Germinal center (tissue), 1 donor: ENCODE data around the gene DERL3.

Experiments used
- DNase-seq: peaks from one replicate; pipeline ENCODE4 v3.0.0; 2012; ENCODE audit warnings: mixed read lengths, low spot score

The DERL3 gene

DNA sequence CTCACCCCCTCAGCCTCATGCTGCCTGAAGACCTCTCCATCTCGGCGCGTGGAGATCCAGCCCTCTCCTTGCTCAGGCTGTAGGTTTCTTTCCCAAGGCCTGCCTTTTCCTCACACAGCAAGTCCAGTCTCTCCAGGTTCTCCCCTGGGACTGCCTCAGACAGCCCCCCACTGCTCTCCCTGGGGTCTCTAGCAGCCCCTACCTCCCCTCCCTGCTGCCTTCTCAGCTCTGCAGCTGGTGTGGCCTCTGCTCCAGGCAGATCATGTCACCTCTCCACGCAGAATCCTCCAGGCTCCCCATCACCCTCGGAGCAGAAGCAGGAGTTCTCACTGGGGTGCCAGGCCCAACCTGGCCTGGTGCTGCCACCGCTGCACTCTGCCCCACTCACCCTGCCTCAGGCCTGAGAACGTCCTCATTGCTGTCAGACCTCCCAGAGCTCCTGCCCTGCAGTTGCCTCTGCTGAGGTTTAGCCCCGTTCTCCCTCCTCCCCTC lies 36.9 kb downstream of the DERL3 start:
- DNase-seq = no peak

- DNase-seq = peak; percentile 40
These were observed 37.5 kb downstream of the DERL3 start for GRCh38 chr22:23801238-23801821.

- peak; percentile 77 for DNase-seq
These were observed 38.2 kb downstream of the DERL3 start for GRCh38 chr22:23800297-23801237.

DNA sequence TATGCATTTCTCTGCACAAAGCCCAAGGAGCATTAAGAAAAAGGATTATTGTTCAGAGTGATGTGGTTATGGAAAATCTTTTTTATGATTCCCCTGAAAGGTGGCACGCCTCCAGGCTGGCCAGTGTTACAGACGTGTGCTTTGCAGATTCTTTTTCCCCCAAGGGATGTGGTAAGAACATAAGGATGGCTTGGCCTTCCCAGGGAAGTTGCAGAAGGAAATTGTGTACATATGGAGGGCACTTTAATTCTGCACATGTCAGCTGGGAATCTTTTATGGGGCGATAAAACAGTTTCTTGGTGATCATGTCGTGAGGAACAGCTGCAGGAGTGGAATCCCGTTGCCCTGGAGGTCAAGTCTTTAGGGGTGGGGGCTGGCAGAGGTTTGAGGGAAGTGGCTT lies 42.3 kb downstream of the DERL3 start:
- no peak for DNase-seq

GRCh38 chr22:23793326-23793725 lies 45.5 kb downstream of the DERL3 start:
- no peak for DNase-seq

- no peak for DNase-seq
These were observed 46.8 kb downstream of the DERL3 start for GRCh38 chr22:23791738-23792645.

GRCh38 chr22:23790819-23791737 lies 47.7 kb downstream of the DERL3 start:
- DNase-seq = no peak

DNA sequence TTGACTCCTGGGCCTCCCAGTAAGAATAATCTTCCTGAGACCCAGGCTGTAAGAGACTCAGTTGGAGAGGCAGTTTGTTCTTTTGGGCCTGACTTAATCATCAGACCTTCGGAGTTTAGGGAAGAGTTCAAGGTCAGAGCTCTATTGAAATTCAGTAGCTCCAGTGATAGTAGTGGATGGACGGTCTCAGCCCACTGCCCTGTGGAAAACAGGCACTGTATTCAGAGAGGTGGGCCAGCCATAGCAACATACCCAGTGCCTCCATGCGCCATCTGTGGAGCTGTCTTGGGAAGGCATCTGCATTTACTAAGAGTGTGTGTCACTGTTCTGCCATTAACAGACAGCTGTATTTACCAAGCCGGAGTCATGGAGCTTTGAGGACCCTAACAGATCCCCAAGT lies 49.2 kb downstream of the DERL3 start:
- no peak for DNase-seq

DNA sequence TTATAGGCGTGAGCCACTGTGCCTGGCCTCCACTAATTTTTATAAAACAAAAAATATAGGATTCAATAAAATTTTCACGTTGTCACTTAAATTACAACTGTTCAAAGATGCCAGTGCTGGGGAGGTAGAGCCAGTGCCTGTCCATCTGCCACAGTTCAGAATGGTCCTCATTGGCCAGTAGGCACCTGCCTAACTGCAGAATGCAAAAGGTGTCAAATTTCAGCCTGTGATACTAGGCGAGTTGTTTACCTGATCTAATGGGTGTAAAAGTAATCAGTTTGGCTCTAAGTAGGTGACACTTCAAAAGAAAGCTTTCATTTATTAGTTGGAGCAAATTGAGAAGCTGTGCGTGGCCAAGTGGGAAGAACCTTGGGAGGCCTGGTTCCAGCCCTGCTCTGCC lies 49.7 kb downstream of the DERL3 start:
- DNase-seq = no peak

DNA sequence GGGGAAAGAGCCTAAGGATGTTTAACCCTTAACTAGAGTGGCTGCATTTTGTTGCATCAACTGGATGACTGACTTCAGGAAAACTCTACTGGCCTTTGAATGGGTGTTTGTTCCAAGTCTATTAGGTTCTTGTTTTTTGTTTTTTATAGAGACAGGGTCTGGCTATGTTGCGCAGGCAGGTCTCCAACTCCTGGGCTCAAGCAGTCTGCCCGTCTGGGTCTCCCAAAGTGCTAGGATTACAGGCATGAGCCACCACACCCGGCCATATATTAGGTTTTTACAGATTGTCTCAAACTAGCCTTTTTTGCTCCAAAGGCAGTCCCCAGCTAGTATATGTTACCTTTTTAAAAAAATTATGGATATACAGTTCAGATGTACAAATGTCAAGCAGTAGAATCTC lies 50.9 kb downstream of the DERL3 start:
- no peak for DNase-seq

DNA sequence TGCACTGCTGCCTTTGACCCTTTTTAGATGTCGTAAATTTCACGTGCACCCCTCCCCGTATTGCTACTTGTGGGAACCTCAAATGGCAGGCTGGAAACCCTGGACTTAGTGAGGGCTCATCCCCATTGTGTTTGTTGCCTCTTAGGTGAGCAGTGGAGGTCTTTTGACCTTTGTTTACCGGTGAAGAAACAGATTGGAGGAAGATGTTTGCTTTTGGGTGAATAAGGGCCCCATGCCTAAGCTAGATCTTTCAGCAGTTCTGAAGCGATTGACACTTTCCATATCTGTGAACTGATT lies 51.3 kb downstream of the DERL3 start:
- no peak for DNase-seq

GRCh38 chr22:23786752-23787599 lies 51.8 kb downstream of the DERL3 start, which contains the start of gene SMARCB1:
Gene SMARCB1, plus strand, starts transcription at chr22:23786966. Its CDS starts 204 bp downstream, at chr22:23787170.
- DNase-seq = peak; percentile 96

DNA sequence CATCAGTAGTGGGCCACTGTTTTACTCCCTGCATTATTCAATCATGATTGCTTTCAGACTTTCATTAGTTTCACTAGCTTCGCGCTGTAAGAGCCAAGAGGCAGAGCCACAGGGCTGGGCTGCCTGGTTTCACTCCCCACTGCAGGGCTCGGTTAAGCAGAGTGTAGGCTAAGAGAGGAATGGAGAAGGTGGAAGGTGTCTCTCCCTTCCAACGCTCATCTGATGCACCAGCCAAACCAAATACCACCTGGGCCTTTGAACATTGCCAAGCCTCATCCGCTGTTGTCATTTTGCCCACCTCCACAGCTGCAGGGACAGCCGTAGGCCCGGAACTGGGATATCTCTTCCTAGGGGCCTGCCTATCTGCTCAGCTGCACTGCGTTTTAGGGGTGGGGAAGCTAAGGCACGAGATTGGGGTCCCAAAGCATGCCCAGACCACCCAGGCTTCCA lies 52.5 kb downstream of the DERL3 start:
- no peak for DNase-seq
